HG02943 (cell line): ENCODE results near the gene EPS8.

ENCODE experiments used
- ATAC-seq: cut with Tn5 transposase; IDR thresholded peaks from one replicate; pipeline ENCODE4 v1.9.1; 2021; ENCODE audit warnings: mild to moderate bottlenecking, low read depth, moderate library complexity; ENCODE audit not compliant: unreplicated experiment

Gene EPS8

GRCh38 chr12:15701206-15701605 lies 88.0 kb downstream of the EPS8 start:
- ATAC-seq, result no peak

DNA sequence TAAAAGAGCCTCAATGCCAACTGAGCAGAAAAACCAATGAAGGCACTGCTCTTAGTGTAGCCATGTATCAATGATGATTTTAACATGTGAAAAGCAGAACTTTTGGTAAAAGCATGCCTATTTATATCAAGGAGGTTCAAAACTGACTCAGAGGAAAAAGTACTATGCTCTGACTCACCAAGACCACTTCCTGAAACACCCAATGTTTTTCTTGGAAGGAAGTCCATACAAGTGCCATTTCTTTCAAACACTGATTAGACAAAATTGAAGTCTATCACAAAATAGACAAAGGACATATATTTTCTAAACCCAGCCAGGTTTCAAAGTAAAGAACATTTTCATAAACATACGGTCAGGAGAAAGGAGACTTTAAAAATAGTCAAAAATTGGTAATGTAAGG lies 88.6 kb downstream of the EPS8 start:
- ATAC-seq, result no peak

DNA sequence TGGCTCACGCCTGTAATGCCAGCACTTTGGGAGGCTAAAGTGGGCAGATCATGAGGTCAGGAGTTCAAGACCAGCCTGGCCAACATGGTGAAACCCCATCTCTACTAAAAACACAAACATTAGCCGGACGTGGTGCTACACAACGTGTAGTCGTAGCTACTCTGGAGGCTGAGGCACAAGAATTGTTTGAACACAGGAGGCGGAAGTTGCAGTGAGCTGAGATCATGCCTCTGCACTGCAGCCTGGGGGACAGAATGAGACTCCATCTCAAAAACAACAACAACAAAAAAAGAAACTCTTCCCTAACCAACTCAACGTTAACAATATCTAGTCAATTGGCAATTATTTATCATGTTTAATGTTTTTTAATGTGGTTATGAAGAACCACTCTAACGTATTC lies 89.3 kb downstream of the EPS8 start:
- no peak for ATAC-seq

DNA sequence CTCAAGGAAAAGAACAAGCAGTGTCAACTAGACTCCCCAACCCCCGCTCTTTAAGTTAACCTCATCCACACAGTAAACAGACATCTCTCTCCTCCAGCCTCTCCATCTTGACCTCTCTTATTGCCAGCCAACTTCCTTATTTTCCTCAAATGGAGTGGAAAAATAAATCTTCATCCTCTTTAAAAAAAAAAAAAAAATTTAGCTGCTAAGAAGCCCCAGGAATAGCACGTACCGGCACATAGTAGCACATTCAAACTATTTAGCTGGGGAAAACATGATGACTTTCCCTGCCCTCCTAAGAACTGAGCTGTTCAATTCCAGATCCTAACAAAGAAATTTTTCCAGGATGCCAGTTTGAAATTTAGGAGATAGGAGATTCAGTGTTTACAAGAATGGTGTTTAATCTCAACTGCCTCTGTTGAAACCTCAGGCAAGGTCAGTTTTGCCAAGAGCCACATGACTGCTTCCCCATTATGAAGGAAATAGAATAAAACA lies 90.8 kb downstream of the EPS8 start:
- no peak for ATAC-seq

- no peak for ATAC-seq
Observed at GRCh38 chr12:15697201-15697600, 92.0 kb downstream of the EPS8 start.

GRCh38 chr12:15693228-15693911 lies 95.8 kb downstream of the EPS8 start:
- no peak for ATAC-seq

DNA sequence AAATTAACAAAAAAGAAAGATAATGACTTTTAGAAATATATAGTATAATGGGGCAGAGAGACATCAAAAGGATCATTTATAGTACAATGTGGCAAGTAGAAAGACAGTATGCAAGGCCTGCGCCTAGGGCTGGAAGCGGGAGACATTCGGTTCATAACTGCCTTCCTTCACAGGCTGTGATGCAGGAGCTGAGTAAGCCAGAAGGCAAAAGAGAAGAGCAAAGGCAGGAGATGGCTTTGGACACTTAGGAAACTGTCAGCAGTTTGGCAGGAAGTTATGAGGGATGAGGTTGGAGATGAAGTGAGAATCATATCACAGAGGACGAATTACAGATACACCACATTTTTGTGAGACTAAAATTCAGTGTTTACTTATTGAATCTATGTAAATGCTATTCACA lies 97.8 kb downstream of the EPS8 start:
- no peak for ATAC-seq

DNA sequence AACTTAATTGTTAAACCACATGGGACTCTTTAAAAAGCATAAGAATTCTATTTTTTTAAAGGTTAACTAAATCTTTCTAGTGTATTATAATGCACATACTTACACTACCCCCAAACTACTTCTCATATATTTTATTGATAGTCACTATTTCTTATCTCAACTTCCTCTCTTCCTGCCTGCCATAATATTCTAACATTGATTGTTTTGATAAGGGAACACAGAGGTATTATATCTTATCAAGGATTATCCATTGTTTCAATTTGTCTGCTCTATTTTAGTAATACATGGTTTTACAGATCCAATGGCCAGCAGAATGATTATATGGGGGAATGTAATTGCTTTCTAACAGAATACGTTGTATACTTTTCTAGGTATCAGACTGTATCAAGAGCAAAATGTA lies 98.9 kb downstream of the EPS8 start:
- ATAC-seq, result no peak

- no peak for ATAC-seq
Observed at GRCh38 chr12:15689751-15690191, 99.4 kb downstream of the EPS8 start.

DNA sequence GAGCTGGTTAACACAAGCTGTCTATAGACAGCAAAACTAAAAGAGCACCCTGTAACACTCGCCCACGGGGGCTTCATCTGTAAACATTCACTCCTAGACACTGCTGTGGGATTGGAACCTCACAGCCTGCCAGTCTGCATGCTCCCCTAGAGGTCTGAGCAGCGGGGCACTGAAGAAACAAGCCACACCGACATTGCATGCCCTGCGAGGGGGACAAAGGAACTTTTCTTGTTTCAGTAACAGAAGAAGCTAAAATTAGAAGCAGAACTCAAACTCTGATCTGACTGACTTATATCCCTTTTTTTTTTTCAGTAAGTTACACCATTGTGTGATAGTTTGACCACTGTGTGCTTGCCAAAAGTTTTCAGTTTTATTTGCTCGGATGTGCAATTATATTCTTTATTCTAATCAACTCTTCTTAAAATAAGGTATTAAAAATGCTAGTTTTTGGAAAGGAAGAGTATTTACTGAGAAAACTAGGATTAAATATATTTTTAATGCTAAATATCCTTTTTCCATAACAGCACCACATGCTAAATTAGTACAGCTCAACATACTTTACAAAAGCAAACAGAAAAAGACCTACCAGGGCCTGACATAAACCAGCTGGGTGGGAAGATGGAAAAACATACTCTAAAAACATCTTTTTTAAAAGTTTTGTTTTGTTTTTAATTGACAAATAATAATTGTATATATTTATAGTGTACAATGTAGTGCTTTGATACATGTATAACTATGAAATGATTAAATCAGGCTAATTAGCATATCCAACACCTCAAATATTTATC lies 100.2 kb downstream of the EPS8 start:
- ATAC-seq, result no peak

DNA sequence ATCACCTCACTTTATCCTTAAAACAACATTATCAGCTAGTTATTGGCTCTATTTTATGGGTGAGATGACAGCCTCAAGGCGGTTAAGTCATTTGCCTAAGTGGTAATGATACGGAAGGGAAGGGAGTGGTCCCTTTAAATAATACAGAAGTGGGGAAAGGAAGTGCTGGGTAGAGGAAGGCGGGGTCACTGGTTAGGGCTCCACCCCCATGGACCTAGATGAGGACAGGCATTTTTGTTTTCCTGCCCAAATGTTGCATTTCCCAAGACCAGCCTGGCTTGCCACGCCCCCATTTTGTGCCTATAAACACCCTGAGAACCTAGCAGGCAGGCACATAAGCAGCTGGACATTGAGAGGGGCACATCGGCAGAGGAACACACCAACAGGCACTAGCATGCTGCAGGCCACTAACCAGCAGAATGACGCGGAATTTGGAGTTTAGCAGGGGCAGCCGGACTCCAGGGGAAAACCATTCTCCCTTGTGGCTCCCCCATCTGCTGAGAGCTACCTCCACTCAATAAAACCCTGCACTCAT lies 100.9 kb downstream of the EPS8 start:
- ATAC-seq, result no peak

GRCh38 chr12:15687583-15687982 lies 101.6 kb downstream of the EPS8 start:
- ATAC-seq, result no peak

GRCh38 chr12:15684896-15685658 lies 104.1 kb downstream of the EPS8 start:
- ATAC-seq, result no peak

DNA sequence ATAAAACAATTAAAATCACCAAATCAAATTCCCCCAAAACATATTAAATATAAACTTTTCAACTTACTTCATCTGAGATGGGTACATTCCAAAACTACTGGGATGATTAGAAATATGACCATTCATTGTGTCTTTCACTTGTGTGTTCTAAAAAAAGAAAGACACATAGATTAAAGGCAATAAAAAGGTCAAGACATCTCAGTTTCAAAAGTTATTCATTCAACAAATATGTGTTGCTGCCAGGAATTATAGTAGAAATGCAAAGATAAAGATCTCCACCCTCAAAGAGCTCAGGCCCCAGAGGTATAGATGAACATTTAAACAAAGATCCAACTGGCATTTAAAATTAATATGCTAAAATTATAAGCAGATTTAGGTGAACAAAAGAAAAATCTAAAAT lies 106.4 kb downstream of the EPS8 start:
- ATAC-seq, result no peak

DNA sequence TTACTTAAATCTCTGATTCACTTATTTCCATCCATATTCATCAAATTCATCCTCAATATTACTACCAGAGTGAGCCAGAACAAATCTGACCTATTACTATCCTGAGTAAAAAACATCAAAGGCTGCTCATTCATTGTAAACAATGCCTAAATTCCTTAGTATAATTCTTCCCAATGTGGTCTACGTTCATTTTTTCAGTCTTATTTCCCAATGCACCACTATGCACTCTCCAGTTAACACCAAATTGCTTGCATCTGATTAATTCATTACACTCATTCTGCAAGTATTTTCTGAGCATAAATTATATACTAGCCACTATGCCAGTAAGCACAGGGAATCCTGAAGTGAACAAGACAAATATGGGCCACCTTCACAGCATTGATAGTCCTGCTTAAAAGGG lies 110.0 kb downstream of the EPS8 start:
- ATAC-seq, result no peak

- no peak for ATAC-seq
Observed at GRCh38 chr12:15677726-15678201, 111.4 kb downstream of the EPS8 start.

DNA sequence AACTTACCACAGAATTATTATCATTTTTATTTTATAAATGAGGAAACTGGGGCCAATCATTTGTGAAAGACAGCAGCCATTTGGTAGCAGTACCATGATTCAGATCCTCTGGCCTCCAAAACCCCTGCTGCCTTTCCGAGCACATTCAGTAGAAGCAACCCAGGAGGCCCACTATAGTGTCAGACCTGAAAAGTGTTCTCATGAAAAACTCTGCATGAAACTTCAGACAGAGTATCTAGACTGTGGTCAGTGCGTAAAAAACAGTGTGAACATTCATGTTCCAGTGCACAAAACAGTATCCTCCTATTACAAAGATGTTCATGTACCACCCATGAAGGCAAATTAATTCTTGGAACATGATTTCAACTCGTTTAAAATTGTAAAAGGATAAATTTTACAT lies 112.0 kb downstream of the EPS8 start:
- no peak for ATAC-seq

DNA sequence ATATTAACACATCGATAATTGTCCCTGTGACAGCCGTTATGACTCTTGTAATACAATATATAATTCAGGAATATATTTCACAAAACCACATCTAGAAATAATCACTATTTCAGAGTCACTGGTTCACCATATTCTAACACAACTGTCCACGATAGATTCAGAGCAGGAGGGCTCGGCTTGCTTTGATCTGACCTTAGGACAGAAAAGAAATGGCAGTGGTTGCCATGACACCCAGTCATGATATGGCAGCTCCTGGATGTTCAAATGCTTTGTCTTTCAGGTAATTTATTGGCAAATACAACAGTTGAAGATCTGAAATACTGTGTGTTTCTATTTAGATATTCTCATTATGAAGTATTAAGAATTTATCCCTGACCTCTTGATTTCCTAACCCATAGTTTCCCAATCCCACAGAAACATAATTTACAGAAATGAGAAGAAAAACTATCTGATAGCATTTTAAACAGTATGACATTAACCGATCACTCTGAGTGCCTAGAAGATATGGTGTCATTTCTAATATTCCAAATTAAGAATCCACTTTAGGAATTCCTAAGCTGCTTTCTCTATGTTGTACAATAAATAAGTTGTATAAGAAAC lies 116.4 kb downstream of the EPS8 start:
- ATAC-seq, result no peak

- no peak for ATAC-seq
Observed at GRCh38 chr12:15670756-15671155, 118.4 kb downstream of the EPS8 start.

DNA sequence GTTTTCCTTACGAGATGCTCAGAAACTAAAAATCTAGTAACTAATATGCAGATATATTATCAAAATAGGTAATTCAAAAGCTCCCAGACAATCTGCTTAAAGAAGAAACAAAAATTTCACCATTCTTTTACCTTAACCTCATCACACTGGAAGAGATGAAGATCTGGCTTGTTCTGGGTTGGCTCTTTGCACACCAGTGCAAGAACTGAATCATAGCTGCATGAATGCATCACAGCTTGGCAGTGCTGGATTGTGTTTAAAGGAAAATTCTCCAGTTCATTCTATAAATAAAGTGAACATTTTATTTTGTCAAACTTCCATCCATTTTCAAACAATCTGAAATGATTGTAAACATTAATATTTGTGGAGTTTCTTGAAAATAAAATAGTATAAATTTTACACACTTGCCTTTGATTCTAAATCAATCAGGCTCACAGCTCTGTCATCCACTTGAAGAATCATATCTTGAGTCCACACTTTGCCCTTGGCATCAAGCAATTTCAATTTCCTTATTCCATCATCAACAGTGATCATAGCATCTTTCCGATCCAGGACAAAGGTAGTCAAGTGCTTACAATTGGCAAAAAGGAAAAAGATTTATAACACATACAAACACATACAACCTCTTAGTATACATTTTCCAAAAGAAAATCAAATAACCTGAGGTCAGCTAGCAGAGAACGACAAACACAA lies 119.8 kb downstream of the EPS8 start:
- no peak for ATAC-seq
